Measurements from ENCODE around the gene HDAC4. TPM values are rescaled to one million over a fixed set of nuclear protein-coding genes. Genes with fewer than 3 reads are reported as not detected.

The HDAC4 gene
- polyA plus RNA-seq, 1 donor (not counting 4 experiments of a cell fraction or from before 2014, with no cell fraction given) = 2.9 TPM

DNA sequence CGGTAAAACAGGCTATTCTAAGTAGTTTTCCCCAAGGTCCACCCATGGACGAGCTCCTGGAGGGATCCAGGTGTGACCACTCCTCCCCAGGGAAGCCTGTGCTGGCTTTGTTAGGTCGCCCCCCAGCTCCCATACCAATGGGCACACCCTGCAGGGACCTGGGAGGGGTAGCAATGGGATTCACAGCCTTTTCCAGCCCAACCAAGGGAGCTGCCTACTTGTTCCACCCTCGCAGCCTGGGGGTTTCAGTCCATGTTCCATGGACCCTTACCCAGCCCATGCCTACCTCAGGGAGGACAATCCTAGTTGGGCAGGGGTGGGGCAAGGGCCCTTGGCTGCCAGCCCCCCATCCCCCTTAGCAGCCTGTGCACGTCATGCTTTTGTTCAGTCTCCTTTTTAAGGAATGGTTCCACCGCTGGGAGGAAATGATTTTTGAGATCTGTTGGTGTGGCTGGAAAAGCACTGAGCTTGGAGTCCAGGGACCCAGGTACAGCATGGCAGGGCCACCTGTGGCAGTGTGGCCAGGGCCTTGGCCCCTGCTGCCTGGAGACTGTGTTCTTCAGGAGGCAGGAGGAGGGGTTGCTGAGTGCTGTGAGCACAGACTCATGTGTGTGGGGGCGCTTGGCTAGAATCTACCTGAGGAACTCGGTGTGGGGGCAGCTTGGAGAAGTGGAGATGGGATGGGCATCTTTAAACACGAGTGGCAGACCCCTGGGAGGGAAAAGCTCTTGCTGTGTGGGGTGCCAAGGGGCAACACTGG lies 386.2 kb downstream of the HDAC4 start:
- Histone ChIP-seq H3K36me3 (ENCODE audit: control insufficient read depth in 2 of 2, extremely low read depth in 1 of 2, insufficient read depth in 2 of 2, low read length in 2 of 2) (no peaks in the 10 kb centered on the region), H2AFZ (ENCODE audit: control insufficient read depth, low read length) (no peak overlapping the region), H3K9me3 (ENCODE audit: control insufficient read depth, low read depth, low read length) (no peaks in the 10 kb centered on the region), H3K4me1 (ENCODE audit: control insufficient read depth, extremely low read depth, insufficient read depth, low read length) (no peaks in the 10 kb centered on the region), H3K9ac (ENCODE audit: control insufficient read depth, extremely low read depth, insufficient read depth, low read length) (no peak overlapping the region), H3K27me3 (ENCODE audit: control insufficient read depth, extremely low read depth, insufficient read depth, low read length) (peaks cover 40% of the 10 kb centered on the region), H4K20me1 (ENCODE audit: control insufficient read depth, extremely low read depth, insufficient read depth, low read length) (no peaks in the 10 kb centered on the region), H3K79me2 (ENCODE audit: control insufficient read depth, insufficient read depth, low read length) (no peaks in the 10 kb centered on the region), H3K4me2 (ENCODE audit: control insufficient read depth, extremely low read depth, insufficient read depth, low read depth, low read length) (no peak overlapping the region), H3K9me1 (ENCODE audit: control insufficient read depth, extremely low read depth, insufficient read depth, low read length) (no peaks in the 10 kb centered on the region), H3K4me3 (ENCODE audit: control insufficient read depth in 2 of 3, extremely low read depth in 1 of 3, insufficient read depth in 2 of 3, low read depth in 1 of 3, low read length in 3 of 3) (no peak overlapping the region), H3K27ac (ENCODE audit: control insufficient read depth, insufficient read depth, low read length) (no peak overlapping the region)
- no peak for FAIRE-seq
- DNase-seq (ENCODE audit: low read depth, low spot score) = no peak
- dilution Hi-C loops (cut with MboI; ENCODE audit: extremely low pct_ligation_motif_present, low sequenced_read_pairs) = no loop called here
- no peak for TF ChIP-seq EZH2 (IDR thresholded peaks at IDR 0.05; ENCODE audit: low read length)
- TF ChIP-seq, protein P1, sequence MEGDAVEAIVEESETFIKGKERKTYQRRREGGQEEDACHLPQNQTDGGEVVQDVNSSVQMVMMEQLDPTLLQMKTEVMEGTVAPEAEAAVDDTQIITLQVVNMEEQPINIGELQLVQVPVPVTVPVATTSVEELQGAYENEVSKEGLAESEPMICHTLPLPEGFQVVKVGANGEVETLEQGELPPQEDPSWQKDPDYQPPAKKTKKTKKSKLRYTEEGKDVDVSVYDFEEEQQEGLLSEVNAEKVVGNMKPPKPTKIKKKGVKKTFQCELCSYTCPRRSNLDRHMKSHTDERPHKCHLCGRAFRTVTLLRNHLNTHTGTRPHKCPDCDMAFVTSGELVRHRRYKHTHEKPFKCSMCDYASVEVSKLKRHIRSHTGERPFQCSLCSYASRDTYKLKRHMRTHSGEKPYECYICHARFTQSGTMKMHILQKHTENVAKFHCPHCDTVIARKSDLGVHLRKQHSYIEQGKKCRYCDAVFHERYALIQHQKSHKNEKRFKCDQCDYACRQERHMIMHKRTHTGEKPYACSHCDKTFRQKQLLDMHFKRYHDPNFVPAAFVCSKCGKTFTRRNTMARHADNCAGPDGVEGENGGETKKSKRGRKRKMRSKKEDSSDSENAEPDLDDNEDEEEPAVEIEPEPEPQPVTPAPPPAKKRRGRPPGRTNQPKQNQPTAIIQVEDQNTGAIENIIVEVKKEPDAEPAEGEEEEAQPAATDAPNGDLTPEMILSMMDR (optimal IDR thresholded peaks at IDR 0.05 in 1 of 3, IDR thresholded peaks at IDR 0.05 in 1 of 3, conservative IDR thresholded peaks at IDR 0.05 in 1 of 3; ENCODE audit: extremely low read depth in 1 of 3, insufficient read depth in 2 of 3, low read length in 3 of 3) = no peak

DNA sequence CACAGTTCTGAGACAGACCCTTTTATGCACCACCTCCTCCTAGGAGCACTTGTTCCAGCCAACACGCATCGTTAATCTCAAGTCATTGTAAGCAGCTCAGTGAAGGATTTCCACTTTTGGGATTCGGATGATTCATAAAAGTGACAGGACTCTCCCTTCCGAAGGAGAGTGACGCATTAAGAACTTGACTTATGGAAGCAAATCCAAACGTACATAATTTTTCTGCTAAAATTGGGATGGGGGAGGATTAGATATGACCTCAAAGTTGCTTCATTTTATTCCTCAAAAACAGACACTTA lies 387.2 kb downstream of the HDAC4 start:
- DNase-seq (ENCODE audit: low read depth, low spot score) = no peak
- no peaks in the 10 kb centered on the region for H3K79me2 ChIP-seq (ENCODE audit: control insufficient read depth, insufficient read depth, low read length)

More for the DNA sequence above, 387.2 kb downstream of the HDAC4 start:
- no peaks in the 10 kb centered on the region for H3K4me1 ChIP-seq (ENCODE audit: control insufficient read depth, extremely low read depth, insufficient read depth, low read length)
- no peaks in the 10 kb centered on the region for H4K20me1 ChIP-seq (ENCODE audit: control insufficient read depth, extremely low read depth, insufficient read depth, low read length)
- dilution Hi-C loops (cut with MboI; ENCODE audit: extremely low pct_ligation_motif_present, low sequenced_read_pairs) = no loop called here
- peaks cover 47% of the 10 kb centered on the region for H3K27me3 ChIP-seq (ENCODE audit: control insufficient read depth, extremely low read depth, insufficient read depth, low read length)
- no peak overlapping the region for H3K4me3 ChIP-seq (ENCODE audit: control insufficient read depth in 2 of 3, extremely low read depth in 1 of 3, insufficient read depth in 2 of 3, low read depth in 1 of 3, low read length in 3 of 3)
- TF ChIP-seq, protein P1 (optimal IDR thresholded peaks at IDR 0.05 in 1 of 3, IDR thresholded peaks at IDR 0.05 in 1 of 3, conservative IDR thresholded peaks at IDR 0.05 in 1 of 3; ENCODE audit: extremely low read depth in 1 of 3, insufficient read depth in 2 of 3, low read length in 3 of 3) = no peak
- no peak for TF ChIP-seq EZH2 (IDR thresholded peaks at IDR 0.05; ENCODE audit: low read length)
- no peaks in the 10 kb centered on the region for H3K9me3 ChIP-seq (ENCODE audit: control insufficient read depth, low read depth, low read length)
- no peak for FAIRE-seq
- no peak overlapping the region for H3K9ac ChIP-seq (ENCODE audit: control insufficient read depth, extremely low read depth, insufficient read depth, low read length)
- H3K36me3 ChIP-seq (ENCODE audit: control insufficient read depth in 2 of 2, extremely low read depth in 1 of 2, insufficient read depth in 2 of 2, low read length in 2 of 2) = no peaks in the 10 kb centered on the region
- no peak overlapping the region for H3K27ac ChIP-seq (ENCODE audit: control insufficient read depth, insufficient read depth, low read length)
- no peaks in the 10 kb centered on the region for H3K9me1 ChIP-seq (ENCODE audit: control insufficient read depth, extremely low read depth, insufficient read depth, low read length)
- H2AFZ ChIP-seq (ENCODE audit: control insufficient read depth, low read length) = no peak overlapping the region
- H3K4me2 ChIP-seq (ENCODE audit: control insufficient read depth, extremely low read depth, insufficient read depth, low read depth, low read length) = no peak overlapping the region
